HG03025 (cell line): Measurements from ENCODE around the gene HLA-DRB1.
"Not testable (repeated sequence)": the region's sequence is repeated elsewhere in the genome, so short reads cannot be mapped to it uniquely, and the experiment has no call there.

ENCODE experiments used
- ATAC-seq: cut with Tn5 transposase; IDR thresholded peaks from one replicate; pipeline ENCODE4 v1.9.1; 2021; ENCODE audit warnings: mild to moderate bottlenecking, moderate library complexity; ENCODE audit not compliant: unreplicated experiment, low FRiP score

The HLA-DRB1 gene

DNA sequence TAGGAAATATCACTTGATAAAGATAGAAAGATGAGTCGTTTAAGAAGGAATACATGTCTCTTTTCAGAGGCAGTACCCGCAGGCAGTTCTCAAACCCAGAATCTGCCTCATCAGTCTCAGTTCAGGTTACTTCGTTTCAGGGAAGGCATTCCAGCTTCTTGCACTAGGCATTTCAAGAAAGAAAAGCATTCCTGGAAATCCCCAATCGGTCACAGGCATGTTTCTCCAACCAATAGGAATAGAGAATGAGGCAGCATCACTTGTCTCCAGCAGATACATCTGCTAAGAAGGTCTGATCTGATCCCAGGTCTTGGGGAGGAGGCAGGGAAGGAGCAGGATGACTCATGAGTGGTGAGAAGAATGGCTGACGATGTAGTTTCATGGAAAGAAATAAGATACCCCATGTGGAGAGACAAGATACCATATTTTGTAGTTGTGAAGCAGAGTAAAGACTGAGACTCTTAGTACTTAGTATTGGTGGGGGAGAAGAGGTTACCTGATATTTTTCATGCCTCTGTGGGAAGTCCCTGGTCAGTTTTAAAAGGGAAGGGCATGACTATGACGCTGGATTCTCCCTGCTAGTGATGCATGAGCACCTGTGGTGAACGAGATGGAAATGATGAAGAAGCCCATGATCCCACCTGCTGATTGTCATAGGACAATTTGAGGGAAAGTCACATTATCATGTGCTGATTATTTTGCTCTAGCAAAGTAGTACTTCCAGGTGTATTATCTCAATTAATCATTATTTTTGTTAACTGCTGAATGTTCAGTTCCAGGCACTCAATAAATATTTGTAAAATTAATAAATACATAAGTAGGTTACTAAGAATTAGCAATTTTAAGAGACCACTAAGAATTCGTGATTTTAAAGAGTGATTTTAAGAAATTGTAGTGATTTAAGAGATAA is 20.3 kb upstream of the HLA-DRB1 start:
- ATAC-seq = peak; percentile 92

DNA sequence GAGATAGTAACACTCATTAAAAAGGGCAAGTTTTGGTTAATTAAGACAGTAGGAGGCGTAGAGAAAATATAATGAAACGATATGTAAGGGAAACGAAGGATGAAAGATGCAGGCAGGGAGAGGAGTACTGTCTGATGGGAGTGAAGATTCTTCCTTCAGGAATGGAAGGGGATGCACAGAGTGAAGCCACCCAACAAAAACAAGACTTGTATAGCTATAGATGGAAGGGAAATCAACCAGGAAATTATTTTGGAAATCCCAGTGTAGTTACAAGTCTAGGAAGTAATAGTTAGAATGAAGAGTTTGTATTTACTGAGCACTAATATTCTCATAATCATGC is 19.7 kb upstream of the HLA-DRB1 start:
- no peak for ATAC-seq

DNA sequence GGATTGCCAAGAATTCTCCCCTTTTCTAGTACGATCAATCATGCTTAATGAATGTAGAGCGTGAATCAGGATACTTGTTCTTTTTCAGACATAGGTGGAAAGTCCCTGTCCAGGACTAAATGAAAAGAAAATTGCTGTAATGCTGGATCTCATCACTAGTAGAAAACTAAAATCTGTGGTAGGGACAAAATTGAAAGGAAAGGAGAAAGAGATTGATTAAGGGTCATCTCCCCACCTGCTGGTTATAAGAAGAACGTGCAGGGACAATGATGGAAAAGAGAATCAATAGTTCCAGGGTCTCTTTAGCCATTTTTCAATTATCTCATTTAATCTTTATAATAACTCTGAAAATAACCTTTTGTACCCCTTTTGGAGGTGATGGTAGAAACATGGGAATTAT is 18.7 kb upstream of the HLA-DRB1 start:
- no peak for ATAC-seq

DNA sequence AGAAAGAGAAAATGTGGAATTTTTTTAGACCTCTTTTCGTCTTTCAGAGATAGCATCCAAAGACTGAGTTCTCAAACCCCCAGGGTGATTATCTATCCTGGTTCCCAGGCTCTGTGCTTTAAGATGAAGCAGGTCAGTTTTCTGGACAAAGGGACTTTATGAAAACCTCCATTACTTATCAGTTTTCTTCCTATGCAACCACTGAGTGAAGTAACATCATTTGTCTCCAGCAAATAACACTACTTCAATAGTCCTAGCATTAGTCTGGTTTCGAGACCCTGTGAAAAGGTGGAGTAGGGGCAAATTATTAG is 18.3 kb upstream of the HLA-DRB1 start:
- no peak for ATAC-seq

DNA sequence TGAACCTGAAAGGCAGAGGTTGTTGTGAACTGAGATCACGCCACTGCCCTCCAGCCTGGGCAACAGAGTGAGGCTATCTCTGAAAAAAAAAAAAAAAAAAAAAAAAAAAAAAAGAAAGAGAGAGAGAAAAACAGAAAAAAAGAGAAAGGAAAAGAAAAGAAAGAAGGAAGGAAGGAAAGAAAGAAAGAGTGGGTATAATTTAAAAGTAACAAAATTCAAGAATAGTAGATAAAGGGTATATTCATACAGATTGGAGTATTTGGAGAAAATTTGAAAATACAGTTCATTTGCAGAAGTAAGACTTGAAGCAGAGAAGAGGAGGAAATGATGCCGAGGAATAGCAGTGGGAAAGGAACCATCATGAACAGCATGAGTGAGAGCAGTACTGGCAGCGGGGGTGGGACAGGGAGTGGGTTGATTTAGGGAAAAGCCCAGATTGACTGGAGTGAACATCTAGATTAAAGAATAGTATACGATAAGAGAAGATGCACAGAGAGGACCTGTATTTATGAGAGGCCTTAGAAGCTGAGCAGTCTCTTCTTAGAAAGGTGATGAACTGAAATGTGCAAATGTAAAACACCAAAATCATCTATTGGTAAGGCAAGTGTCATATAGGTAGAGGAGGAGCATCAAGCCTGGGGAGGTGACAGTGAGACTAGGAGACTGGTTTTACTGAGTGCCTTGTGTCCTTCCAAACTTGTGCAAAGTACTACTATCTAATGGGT is 17.8 kb upstream of the HLA-DRB1 start:
- no peak for ATAC-seq

DNA sequence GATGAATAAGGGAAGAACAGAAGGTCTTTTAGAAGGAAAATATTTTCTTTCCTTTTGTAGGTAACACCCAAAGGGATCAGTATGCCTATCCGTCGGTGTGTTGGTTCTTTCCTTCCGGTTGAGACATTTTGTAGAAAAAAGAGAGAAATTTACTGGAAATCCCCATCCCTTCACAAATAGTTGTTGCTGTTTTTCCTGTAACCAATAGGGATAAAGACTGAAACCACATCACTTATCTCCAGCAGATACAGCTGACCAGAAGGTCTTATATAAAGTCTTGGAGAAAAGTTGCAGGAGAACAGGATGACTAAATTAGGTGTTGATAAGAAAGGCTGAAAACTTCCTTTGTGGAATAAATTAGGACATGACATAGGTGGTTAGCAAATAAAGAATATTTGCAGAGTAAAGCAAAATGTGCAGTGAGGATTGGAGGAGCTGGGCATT is 14.8 kb upstream of the HLA-DRB1 start:
- no peak for ATAC-seq

DNA sequence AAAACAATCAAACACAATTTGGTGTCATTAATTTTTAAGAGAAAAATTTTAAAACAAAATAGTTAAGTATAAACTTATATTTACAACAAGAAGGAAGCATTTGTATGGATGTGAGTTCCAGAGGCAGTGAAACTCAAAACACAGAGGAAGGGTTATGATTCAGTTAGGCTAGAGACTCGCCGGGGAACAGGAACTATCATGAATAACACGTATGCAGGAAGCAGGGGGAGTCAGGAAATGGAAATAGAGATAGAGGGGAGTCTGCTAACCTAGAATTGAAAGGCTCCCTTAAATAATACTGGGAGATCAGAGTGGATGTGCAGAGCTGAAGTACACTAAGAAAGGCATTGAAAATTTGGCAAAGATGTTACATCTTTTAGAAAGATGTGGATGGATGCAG is 14.2 kb upstream of the HLA-DRB1 start:
- ATAC-seq = no peak

DNA sequence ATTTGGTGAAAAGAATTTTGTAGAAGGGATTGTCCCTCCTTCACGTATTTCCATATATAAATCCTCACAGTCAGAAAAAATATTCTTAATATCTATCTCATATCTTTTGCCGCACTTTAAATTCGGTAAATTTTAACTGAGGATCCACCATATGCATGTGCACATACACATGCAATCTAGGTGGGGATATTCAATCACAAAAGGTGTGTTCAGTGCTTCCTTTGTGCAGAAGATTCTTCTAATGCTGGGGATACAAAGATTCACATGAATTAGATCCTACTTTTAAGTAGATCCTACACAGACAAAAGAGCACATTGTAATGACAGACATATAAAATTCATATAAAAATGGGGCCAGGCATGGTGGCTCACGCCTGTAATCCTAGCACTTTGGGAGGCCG is 13.6 kb upstream of the HLA-DRB1 start:
- ATAC-seq = no peak

DNA sequence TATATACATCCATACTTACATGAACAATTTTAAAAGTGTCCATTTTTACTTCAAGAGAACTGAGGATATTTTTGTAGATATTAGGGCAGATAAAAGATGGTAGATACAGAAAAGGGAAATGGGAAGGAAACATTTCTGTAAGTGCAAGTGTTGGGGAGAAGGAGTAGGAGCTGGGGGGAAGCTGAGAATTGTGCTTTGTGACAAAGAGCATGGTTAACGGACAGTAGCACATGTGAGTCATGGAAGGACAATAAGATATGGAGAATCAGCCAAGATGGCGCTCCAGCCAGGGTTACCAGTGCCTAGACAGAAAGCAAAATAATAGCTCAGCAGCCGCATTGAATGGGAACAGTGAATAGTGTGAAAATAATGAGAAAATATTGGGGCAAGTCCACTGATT is 12.7 kb upstream of the HLA-DRB1 start:
- no peak for ATAC-seq

DNA sequence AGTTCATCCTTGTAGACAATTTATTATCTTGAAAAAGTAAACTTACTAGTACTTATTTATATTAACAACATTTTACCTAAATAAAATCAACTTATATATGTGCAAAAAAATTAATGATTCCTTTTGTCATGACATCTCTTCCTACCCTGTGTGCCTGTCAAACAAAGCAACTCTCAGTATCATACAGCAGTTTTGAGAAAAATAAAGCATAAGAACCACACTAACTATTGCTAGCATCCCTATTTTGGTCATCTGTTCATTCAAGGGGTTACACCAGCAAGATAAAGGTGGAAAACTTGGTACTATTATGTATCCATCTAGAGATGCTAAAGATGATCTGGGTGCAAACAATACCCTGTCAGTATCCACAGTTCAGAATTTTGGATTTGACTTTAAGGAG is 7.4 kb upstream of the HLA-DRB1 start:
- no peak for ATAC-seq

DNA sequence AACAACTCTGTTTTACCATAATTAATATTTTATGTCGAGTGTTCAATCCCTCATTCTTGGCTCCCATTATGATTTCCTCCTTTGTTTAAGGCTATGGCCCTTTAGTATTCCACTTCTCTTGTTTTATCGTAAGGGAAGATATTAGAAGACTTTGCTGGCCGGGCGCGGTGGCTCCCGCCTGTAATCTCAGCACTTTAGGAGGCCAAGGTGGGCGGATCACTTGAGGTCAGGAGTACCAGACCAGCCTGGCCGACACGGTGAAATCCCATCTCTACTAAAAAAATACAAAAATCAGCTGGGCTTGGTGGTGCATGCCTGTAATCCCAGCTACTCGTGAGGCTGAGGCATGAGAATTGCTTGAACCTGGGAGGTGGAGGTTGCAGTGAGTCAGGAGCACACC is 1.1 kb upstream of the HLA-DRB1 start:
- ATAC-seq = not testable (repeated sequence)

DNA sequence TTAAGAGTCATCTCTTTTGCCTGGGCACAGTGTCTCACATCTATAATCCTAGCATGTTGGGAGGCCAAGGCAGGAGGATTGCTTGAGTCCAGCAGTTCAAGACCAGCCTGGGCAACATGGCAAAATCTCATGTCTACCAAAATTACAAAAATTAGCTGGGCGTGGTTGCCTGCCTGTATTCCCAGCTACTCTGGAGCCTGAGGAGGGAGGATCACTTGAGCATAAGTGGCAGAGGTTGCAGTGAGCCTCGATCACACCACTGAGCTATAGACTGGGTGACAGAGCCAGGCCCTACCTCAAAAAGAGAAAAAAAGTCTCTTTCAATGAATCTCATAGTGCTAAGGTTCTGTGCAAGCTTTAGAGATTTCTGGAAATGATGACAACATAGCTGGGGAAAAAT is 1.5 kb downstream of the HLA-DRB1 start:
- ATAC-seq = no peak

DNA sequence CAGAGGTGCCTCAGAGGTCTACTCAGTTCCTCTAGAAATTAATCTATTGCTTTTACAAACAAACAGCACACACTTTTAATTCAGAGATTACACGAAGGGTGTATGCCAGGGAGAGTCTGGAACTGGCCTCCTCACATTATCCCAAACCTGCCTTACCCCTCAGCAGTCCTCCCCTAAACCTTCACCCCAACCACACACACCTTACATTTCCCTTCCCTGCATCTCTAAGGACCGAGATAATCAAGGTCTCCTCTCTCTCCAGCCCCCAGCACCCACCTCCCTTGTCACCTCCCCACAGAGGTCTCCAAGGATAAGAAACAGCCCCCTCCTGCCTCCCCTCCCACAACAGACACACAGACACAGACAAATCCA is 6.1 kb downstream of the HLA-DRB1 start:
- no peak for ATAC-seq

DNA sequence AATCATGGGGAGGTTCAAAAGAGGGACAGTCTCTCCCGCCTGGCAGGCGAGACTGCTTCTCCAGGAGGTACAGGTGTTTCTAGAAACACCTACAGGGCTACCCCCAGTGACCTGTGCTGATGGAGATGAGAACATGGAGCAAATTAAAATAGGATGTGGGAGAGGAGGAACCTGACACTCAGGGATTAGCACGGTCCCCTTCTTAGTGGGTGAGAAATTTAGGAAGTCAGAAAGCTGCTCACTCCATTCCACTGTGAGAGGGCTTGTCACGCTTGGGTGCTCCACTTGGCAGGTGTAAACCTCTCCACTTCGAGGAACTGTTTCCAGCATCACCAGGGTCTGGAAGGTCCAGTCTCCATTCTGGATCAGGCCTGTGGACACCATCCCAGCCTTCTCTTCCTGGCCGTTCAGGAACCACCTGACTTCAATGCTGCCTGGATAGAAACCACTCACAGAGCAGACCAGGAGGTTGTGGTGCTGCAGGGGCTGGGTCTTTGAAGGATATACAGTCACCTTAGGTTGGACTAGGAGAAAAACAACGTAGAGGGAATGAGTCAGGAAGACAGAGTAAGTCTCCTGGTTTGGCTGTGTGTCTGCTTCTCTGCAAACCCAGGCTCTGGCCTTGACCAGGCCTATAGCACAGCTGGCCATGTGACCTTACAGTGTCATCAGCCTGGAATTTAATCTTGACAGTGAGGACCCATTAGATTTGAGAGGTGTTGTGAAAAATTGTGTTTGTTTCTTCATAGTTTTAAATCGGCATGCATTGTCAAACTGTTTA is 8.1 kb downstream of the HLA-DRB1 start:
- ATAC-seq = no peak

DNA sequence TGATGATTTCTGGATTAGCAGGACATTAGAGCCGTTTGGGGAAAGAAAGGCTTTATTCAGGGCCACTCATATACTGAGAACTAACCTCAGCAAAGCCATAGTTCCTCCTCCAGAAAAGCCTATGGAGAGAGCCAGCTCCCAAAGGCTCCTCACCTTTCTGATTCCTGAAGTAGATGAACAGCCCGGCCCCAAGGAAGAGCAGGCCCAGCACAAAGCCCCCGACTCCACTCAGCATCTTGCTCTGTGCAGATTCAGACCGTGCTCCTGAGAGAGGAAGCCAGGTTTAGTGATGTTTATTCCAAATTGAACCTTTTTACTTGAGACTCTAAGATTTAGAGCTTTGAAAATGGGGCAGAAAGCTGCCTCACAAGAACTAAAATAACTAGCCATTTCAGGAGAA is 9.1 kb downstream of the HLA-DRB1 start:
- no peak for ATAC-seq

DNA sequence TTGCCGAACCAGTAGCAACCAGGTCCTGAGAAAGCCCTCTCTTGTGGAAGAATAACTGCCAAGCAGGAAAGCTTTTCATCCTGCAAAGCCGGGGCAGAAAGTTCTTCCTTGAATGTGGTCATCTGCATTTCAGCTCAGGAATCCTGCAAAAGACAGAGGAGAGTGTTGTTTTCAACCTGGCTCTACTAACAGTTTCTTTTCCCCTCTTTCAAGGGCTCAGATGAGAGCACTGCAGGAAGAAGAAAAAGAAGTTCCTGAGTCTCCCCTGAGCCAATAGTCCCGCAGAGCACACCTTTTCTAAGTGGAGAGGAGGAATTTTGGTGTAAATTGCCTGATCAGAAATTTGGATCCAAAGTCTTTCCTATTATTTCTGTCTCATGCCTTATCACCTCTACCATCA is 10.7 kb downstream of the HLA-DRB1 start:
- no peak for ATAC-seq

DNA sequence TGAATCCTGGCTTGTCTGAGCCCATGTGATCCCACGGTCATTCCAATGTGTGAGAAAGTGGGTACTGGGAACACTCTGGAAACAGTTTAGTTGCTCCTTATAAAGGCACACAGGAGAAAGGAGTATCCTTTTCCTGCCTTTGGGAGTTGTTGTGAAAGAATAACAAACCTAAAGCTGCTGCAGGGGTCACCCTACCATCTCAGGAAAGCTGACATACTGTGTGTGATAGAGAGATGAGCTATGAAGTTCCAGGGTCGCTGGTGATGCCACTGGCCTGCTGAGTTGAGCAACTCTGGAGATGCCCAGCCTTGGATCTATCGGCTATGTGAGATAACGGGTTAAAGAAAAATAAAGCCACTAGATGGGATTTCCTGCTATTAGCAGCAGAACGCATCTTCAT is 12.2 kb downstream of the HLA-DRB1 start:
- ATAC-seq = not testable (repeated sequence)

DNA sequence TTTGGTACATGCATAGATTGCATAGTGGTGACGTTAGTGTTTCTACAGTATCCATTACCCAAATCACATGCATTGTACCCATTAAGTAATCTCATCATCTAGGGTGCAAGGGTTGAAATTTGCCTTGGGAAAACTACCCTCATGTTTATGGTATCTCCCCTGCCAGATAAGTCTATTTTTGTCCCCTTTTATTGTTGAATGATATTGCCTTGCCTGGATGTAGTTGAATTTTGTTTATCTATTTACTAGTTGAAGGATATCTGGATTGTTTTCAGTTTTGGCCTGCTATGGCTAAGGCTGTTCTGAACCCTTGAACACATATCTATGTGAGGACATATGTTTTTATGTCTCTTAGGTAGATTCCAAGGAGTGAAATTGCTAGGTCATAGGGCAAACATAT is 13.4 kb downstream of the HLA-DRB1 start:
- no peak for ATAC-seq

DNA sequence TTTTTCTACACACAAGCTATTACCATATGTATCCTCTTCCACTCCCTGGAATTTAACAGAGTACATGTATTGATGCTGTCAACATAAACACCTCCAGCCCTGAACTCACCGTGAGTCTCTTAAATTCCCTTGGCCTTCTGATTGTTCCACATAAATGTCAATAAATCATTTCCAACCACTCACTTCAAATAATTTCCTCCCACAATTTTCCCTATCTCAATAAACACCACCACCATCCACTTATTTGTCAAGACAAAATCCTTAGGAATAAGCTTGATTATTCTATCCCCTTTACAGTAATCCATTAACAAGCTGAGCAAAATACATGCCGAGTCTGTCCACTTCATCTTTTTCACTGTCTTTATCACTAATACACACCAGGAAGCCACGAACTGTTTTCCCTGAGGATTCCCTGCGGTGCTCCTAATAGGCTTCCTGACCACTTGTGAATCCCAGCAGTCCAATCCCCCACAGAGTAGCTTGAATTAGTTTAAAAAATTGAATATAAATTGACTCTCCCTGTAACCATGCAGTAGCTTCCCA is 19.2 kb downstream of the HLA-DRB1 start:
- ATAC-seq = no peak

DNA sequence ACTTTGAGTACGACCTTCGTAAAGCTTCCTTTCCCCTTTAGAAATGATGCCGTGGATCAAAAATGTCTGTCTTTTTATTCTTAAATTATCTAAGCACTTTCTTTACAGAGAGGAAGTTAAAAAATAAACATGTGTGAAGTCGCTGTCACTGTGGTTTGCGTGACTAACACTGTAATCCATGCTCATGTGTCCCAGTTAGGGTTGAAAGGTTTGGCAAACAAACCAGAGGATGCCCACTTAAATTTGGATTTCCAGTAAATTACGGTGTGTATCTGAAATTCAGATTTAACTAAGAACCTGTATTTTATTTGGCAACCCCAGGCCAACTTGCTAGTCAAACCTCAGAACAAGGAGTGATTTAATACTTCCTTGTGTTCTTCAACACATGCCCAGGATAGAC is 21.1 kb downstream of the HLA-DRB1 start:
- no peak for ATAC-seq

DNA sequence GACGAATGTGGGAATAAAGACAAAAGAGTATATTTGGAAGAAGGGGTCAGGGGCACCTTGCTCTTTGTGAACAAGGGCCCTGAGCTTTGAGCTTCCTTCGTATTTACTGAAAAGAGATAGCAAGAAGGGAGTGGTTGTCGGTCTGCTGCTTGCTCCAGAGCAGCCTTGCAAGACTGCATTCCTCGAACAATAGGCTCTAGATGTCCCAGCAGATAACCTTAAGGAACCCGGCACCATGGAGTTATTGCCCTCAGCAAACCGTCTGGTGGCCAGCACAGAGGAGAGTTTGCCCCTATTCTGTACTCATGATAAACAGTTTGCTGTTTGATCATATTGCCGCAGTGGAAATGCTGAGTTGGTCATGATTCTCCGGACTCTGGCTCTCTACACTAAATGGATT is 22.7 kb downstream of the HLA-DRB1 start:
- no peak for ATAC-seq
